B cell (primary cell): ENCODE results near the gene CAP2. TPM values are rescaled to one million over a fixed set of nuclear protein-coding genes. Genes with fewer than 3 reads are reported as not detected.

Experiments
- ATAC-seq: fragments of 200-7000 bp; cut with Tn5 transposase; one replicate; pipeline ENCODE4 v1.10.0; 2021; ENCODE audit warnings: low read depth, mild to moderate bottlenecking, moderate number of reproducible peaks, moderate library complexity
- CTCF ChIA-PET: fragments of 350-600 bp; sonication (Branson Sonifier 250); formaldehyde crosslinking; loops from one replicate; lab custom pipeline; 2021; ENCODE audit warnings: antibody characterized with exemption, inconsistent platforms; lab: Charles Lee
- POLR2A ChIA-PET: fragments of 350-600 bp; sonication (Branson Sonifier 250); formaldehyde crosslinking; loops from one replicate; lab custom pipeline; 2021; ENCODE audit warnings: antibody characterized with exemption; lab: Charles Lee
- DNase-seq: peaks from one replicate; pipeline ENCODE4 v3.0.0; 2013
- H2AFZ ChIP-seq: 2 replicates; pipeline ENCODE4 v1.6.1; 2012; ENCODE audit warnings: mild to moderate bottlenecking, low read depth, low read length; ENCODE audit not compliant: insufficient read depth, poor library complexity, severe bottlenecking
- H3K27ac ChIP-seq, 2 donors: 1 replicate in 1 of 2; 2 replicates in 1 of 2; pipeline ENCODE4 v1.5.1; 2012 to 2013; ENCODE audit warnings: low read length in 2 of 2, mild to moderate bottlenecking in 2 of 2, moderate library complexity in 1 of 2
- H3K27me3 ChIP-seq, 4 experiments: fragments of 200-600 bp in 1 of 4; sonication (generic) in 1 of 4; replicated peaks in 1 of 4; 1 replicate in 2 of 4; 2 replicates in 2 of 4; pipeline versions ENCODE4 v1.6.1 to v1.7.0; 2013 to 2016; ENCODE audit warnings: low read length in 3 of 4, mild to moderate bottlenecking in 2 of 4, mixed read lengths in 1 of 4, moderate library complexity in 1 of 4; ENCODE audit not compliant: insufficient read depth in 4 of 4, control insufficient read depth in 3 of 4; ENCODE audit errors: control extremely low read depth in 1 of 4
- H3K36me3 ChIP-seq, 2 experiments: replicated peaks in 1 of 2; 1 replicate in 1 of 2; 2 replicates in 1 of 2; pipeline versions ENCODE4 v1.6.1 to v1.7.1; 2013; ENCODE audit warnings: low read length in 1 of 2; ENCODE audit not compliant: insufficient read depth in 2 of 2, control insufficient read depth in 1 of 2; ENCODE audit errors: control extremely low read depth in 1 of 2, extremely low read depth in 1 of 2
- H3K4me1 ChIP-seq, 2 donors: fragments of 200-600 bp in 1 of 2; sonication (generic) in 1 of 2; 1 replicate in 1 of 2; 2 replicates in 1 of 2; pipeline versions ENCODE4 v1.5.1 to v1.6.1; 2013 to 2017; ENCODE audit warnings: low read length in 2 of 2; ENCODE audit not compliant: control insufficient read depth in 2 of 2, insufficient read depth in 2 of 2
- H3K4me2 ChIP-seq: replicated peaks from 2 replicates; pipeline ENCODE3; 2012; ENCODE audit warnings: mild to moderate bottlenecking, low read depth, low read length; ENCODE audit not compliant: poor library complexity, severe bottlenecking
- H3K4me3 ChIP-seq, 5 experiments: fragments of 200-600 bp in 1 of 5; sonication (generic) in 1 of 5; 1 replicate in 3 of 5; 2 replicates in 2 of 5; pipeline versions ENCODE4 v1.5.1 to v1.7.0; 2011 to 2016; ENCODE audit warnings: low read length in 4 of 5, mild to moderate bottlenecking in 4 of 5, low read depth in 2 of 5, control low read depth in 1 of 5, moderate library complexity in 1 of 5; ENCODE audit not compliant: insufficient read depth in 1 of 5; ENCODE audit errors: control extremely low read depth in 1 of 5, extremely low read depth in 1 of 5
- H3K79me2 ChIP-seq: fragments of 200-600 bp; sonication (generic); one replicate; pipeline ENCODE4 v1.6.0; 2016; ENCODE audit warnings: low read length; ENCODE audit not compliant: control insufficient read depth, insufficient read depth
- H3K9ac ChIP-seq: fragments of 200-600 bp; sonication (generic); 2 replicates; pipeline ENCODE4 v1.6.1; 2017; ENCODE audit warnings: mild to moderate bottlenecking, low read length, moderate library complexity
- H3K9me3 ChIP-seq, 3 donors: one replicate each; pipeline versions ENCODE4 v1.6.1 to v1.7.1; 2013; ENCODE audit warnings: low read length in 2 of 3; ENCODE audit not compliant: control insufficient read depth in 2 of 3, insufficient read depth in 1 of 3; ENCODE audit errors: control extremely low read depth in 1 of 3
- H4K20me1 ChIP-seq: 2 replicates; pipeline ENCODE4 v1.6.0; 2012; ENCODE audit warnings: mild to moderate bottlenecking, low read length; ENCODE audit not compliant: insufficient read depth, control insufficient read depth, poor library complexity, severe bottlenecking
- H3K27ac Mint-ChIP-seq: one replicate; pipeline ENCODE4 v1.8.0; 2021; ENCODE audit warnings: mixed read lengths
- H3K27me3 Mint-ChIP-seq: one replicate; pipeline ENCODE4 v1.8.0; 2021; ENCODE audit warnings: mixed read lengths
- H3K4me1 Mint-ChIP-seq: one replicate; pipeline ENCODE4 v1.8.0; 2021; ENCODE audit warnings: mixed read lengths
- H3K4me3 Mint-ChIP-seq: one replicate; pipeline ENCODE4 v1.8.0; 2021; ENCODE audit warnings: mixed read lengths
- H3K9me3 Mint-ChIP-seq: one replicate; pipeline ENCODE4 v1.8.0; 2022; ENCODE audit warnings: mixed read lengths; ENCODE audit not compliant: insufficient read depth
- CTCF ChIP-seq: fragments of 200-600 bp; IDR thresholded peaks from one replicate; pipeline ENCODE4 v1.8.0; 2022; ENCODE audit warnings: antibody characterized with exemption, mild to moderate bottlenecking
- EZH2 ChIP-seq: IDR thresholded peaks from 2 replicates; pipeline ENCODE4 v1.6.1; 2012; ENCODE audit warnings: borderline replicate concordance, low read depth, mild to moderate bottlenecking, moderate library complexity, low read length; ENCODE audit not compliant: insufficient read depth, poor library complexity, severe bottlenecking
- whole genome bisulfite sequencing: methylation state at CpG from one replicate; pipeline ENCODE4 v1.1.5; 2013; ENCODE audit warnings: missing lambda C conversion rate; ENCODE audit not compliant: insufficient coverage; 5-methylcytosine and 5-hydroxymethylcytosine counted together
- intact Hi-C: fragments of 100-400 bp; cut with micrococcal nuclease; formaldehyde crosslinking; loops from one replicate; pipeline ENCODE4 v1.10.0; 2022
- polyA plus RNA-seq: library from polyadenylated mRNA; depleted of rRNA; stranded (reverse); fragments of >200 nt; gene quantifications from 2 replicates; pipeline ENCODE4 v1.2.3, GENCODE V29; 2012
- total RNA-seq, 2 donors: library from RNA; stranded (reverse); fragments of 120-200 nt in 1 of 2; gene quantifications; 1 replicate in 1 of 2; 2 replicates in 1 of 2; pipeline versions ENCODE4 v1.2.3 to v1.2.4, GENCODE V29; 2013 to 2022

CAP2 gene
- total and polyA plus RNA-seq, 2 donors (not counting 1 experiment from before 2014, with no cell fraction given): not detected

DNA sequence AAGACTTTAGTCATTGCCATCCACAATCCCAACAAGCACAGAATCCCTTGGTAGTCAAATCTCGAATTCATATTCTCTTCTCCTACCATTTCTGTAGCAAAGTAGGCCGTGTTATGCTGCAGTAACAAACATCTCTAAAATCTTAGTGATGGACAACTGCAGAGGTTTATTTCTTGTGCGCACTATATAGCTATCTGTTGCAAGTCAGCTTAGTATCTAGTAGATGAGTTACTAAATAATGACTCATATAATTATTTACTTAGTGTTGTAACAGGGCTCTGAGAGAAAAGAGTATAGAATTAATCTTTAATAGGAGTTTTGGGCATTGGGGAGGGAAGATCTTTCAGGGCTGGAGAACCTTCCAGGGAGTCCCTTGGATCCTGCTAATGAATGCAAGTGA, 73.3 kb downstream of the CAP2 start:
- Histone ChIP-seq H3K27ac (no peak overlapping the region), H3K4me1 (no peaks in the 10 kb centered on the region), H3K4me2 (no peak overlapping the region), H3K9me3 (no peaks in the 10 kb centered on the region), H3K36me3 (no peaks in the 10 kb centered on the region), H3K79me2 (no peaks in the 10 kb centered on the region), H3K27me3 (no peaks in the 10 kb centered on the region), H4K20me1 (no peaks in the 10 kb centered on the region), H3K4me3 (no peak overlapping the region), H2AFZ (no peak overlapping the region), H3K9ac (no peak overlapping the region)
- no peaks in the 10 kb centered on the region for H3K4me1 Mint-ChIP-seq
- no peaks in the 10 kb centered on the region for H3K27me3 Mint-ChIP-seq
- TF ChIP-seq CTCF (no peak), EZH2 (no peak)
- no peaks in the 10 kb centered on the region for H3K9me3 Mint-ChIP-seq
- no peak for ATAC-seq
- WGBS: 100% methylated on average over 1 of the region's 3 CpGs
- ChIA-PET POLR2A (no interaction called here), CTCF (no interaction called here)
- H3K27ac Mint-ChIP-seq: no peak overlapping the region
- no peak overlapping the region for H3K4me3 Mint-ChIP-seq
- intact Hi-C loops: no loop called here
- DNase-seq: no peak

- DNase-seq (no peak), ATAC-seq (no peak)
- H3K9me3 ChIP-seq: no peaks in the 10 kb centered on the region
- H3K27me3 Mint-ChIP-seq: peaks cover 5% of the 10 kb centered on the region
- no peaks in the 10 kb centered on the region for H4K20me1 ChIP-seq
- TF ChIP-seq CTCF: no peak
- POLR2A ChIA-PET: no interaction called here
- 85% methylated on average over 5 of the region's 10 CpGs for WGBS
- H3K27ac ChIP-seq: no peak overlapping the region
- H3K4me1 ChIP-seq: no peaks in the 10 kb centered on the region
- H3K9ac ChIP-seq: no peak overlapping the region
- intact Hi-C loops: no loop called here
- H3K27ac Mint-ChIP-seq: no peak overlapping the region
- H3K4me3 ChIP-seq: no peak overlapping the region
- H2AFZ ChIP-seq: no peak overlapping the region
- H3K4me2 ChIP-seq: no peak overlapping the region
- no peaks in the 10 kb centered on the region for H3K4me1 Mint-ChIP-seq
- H3K9me3 Mint-ChIP-seq: no peaks in the 10 kb centered on the region
- CTCF ChIA-PET: no interaction called here
- H3K36me3 ChIP-seq: no peaks in the 10 kb centered on the region
- H3K4me3 Mint-ChIP-seq: no peak overlapping the region
- no peaks in the 10 kb centered on the region for H3K79me2 ChIP-seq
- no peaks in the 10 kb centered on the region for H3K27me3 ChIP-seq
These were observed 75.8 kb downstream of the CAP2 start for GRCh38 chr6:17469006-17469832.
